CD14-positive monocyte (primary cell): ENCODE measurements around the gene TTC28. TPM values are rescaled to one million over a fixed set of nuclear protein-coding genes. Genes with fewer than 3 reads are reported as not detected.

Source experiments
- DNase-seq, 3 donors: peaks; one replicate each; pipeline ENCODE4 v3.0.0-alpha.2; 2011 to 2022
- H2AFZ ChIP-seq: 2 replicates; pipeline ENCODE4 v1.6.0; 2012; ENCODE audit warnings: mild to moderate bottlenecking, low read depth, low read length, inconsistent platforms; ENCODE audit not compliant: insufficient read depth, poor library complexity, severe bottlenecking
- H3K27ac ChIP-seq, 2 donors: 1 replicate in 1 of 2; 2 replicates in 1 of 2; pipeline ENCODE4 v1.5.1; 2012 to 2013; ENCODE audit warnings: low read length in 2 of 2, control low read depth in 1 of 2, inconsistent platforms in 1 of 2, low read depth in 1 of 2, mild to moderate bottlenecking in 1 of 2
- H3K27me3 ChIP-seq, 2 donors: one replicate each; pipeline versions ENCODE4 v1.6.0 to v1.6.1; 2011 to 2013; ENCODE audit warnings: low read length in 2 of 2; ENCODE audit not compliant: control insufficient read depth in 2 of 2, insufficient read depth in 2 of 2
- H3K36me3 ChIP-seq, 2 donors: replicated peaks in 1 of 2; 1 replicate in 1 of 2; 2 replicates in 1 of 2; pipeline versions ENCODE4 v1.5.1 to v1.6.1; 2012 to 2013; ENCODE audit warnings: low read length in 2 of 2, control low read depth in 1 of 2, inconsistent platforms in 1 of 2, mild to moderate bottlenecking in 1 of 2; ENCODE audit not compliant: insufficient read depth in 2 of 2, control insufficient read depth in 1 of 2
- H3K4me1 ChIP-seq, 2 donors: 1 replicate in 1 of 2; 2 replicates in 1 of 2; pipeline versions ENCODE4 v1.5.1 to v1.6.1; 2012 to 2013; ENCODE audit warnings: low read length in 2 of 2, control low read depth in 1 of 2, inconsistent platforms in 1 of 2, mild to moderate bottlenecking in 1 of 2, moderate library complexity in 1 of 2; ENCODE audit not compliant: insufficient read depth in 2 of 2, control insufficient read depth in 1 of 2
- H3K4me2 ChIP-seq: replicated peaks from 2 replicates; pipeline ENCODE3; 2012; ENCODE audit warnings: low read length, moderate library complexity, mild to moderate bottlenecking; ENCODE audit not compliant: poor library complexity, severe bottlenecking; ENCODE audit errors: extremely low read depth
- H3K4me3 ChIP-seq, 3 experiments: fragments of 200-600 bp in 1 of 3; sonication (generic) in 1 of 3; replicated peaks in 1 of 3; 1 replicate in 2 of 3; 2 replicates in 1 of 3; pipeline ENCODE4 v1.5.1; 2011 to 2013; ENCODE audit warnings: low read length in 3 of 3, mild to moderate bottlenecking in 3 of 3, control low read depth in 2 of 3, low read depth in 2 of 3, inconsistent platforms in 1 of 3, moderate library complexity in 1 of 3
- H3K79me2 ChIP-seq: 2 replicates; pipeline ENCODE4 v1.6.0; 2012; ENCODE audit warnings: mild to moderate bottlenecking, control low read depth, inconsistent platforms, low read length, moderate library complexity; ENCODE audit not compliant: insufficient read depth
- H3K9ac ChIP-seq: 2 replicates; pipeline ENCODE4 v1.6.0; 2017; ENCODE audit warnings: low read length, mild to moderate bottlenecking; ENCODE audit not compliant: insufficient read depth, poor library complexity, severe bottlenecking
- H3K9me3 ChIP-seq, 2 donors: replicated peaks in 1 of 2; 1 replicate in 1 of 2; 2 replicates in 1 of 2; pipeline versions ENCODE4 v1.5.1 to v1.6.1; 2012 to 2013; ENCODE audit warnings: low read length in 2 of 2, control low read depth in 1 of 2; ENCODE audit not compliant: control insufficient read depth in 1 of 2, insufficient read depth in 1 of 2
- H4K20me1 ChIP-seq: 2 replicates; pipeline ENCODE4 v1.6.0; 2012; ENCODE audit warnings: mild to moderate bottlenecking, low read length, control low read depth, moderate library complexity; ENCODE audit not compliant: insufficient read depth
- H3K27ac Mint-ChIP-seq, 7 donors: one replicate each; pipeline ENCODE4 v1.8.0; 2020; ENCODE audit warnings: mild to moderate bottlenecking in 7 of 7, mixed read lengths in 7 of 7, moderate library complexity in 6 of 7, inconsistent platforms in 2 of 7
- H3K27me3 Mint-ChIP-seq, 3 donors: one replicate each; pipeline ENCODE4 v1.8.0; 2021 to 2022; ENCODE audit warnings: low read depth in 3 of 3, mild to moderate bottlenecking in 3 of 3, mixed read lengths in 3 of 3, moderate library complexity in 3 of 3, inconsistent platforms in 1 of 3
- H3K36me3 Mint-ChIP-seq, 2 donors: one replicate each; pipeline ENCODE4 v1.8.0; 2020; ENCODE audit warnings: mixed read lengths in 2 of 2, inconsistent platforms in 1 of 2, mild to moderate bottlenecking in 1 of 2
- H3K4me1 Mint-ChIP-seq: one replicate; pipeline ENCODE4 v1.8.0; 2020; ENCODE audit warnings: mild to moderate bottlenecking, mixed read lengths
- H3K4me3 Mint-ChIP-seq, 2 donors: one replicate each; pipeline ENCODE4 v1.8.0; 2020; ENCODE audit warnings: mild to moderate bottlenecking in 2 of 2, mixed read lengths in 2 of 2, moderate library complexity in 1 of 2
- H3K9me3 Mint-ChIP-seq, 7 donors: one replicate each; pipeline ENCODE4 v1.8.0; 2020 to 2022; ENCODE audit warnings: mixed read lengths in 7 of 7, mild to moderate bottlenecking in 6 of 7, moderate library complexity in 6 of 7, inconsistent platforms in 2 of 7
- CTCF ChIP-seq: fragments of 200-600 bp; IDR thresholded peaks from one replicate; pipeline ENCODE4 v1.8.0; 2022; ENCODE audit warnings: antibody characterized with exemption, mild to moderate bottlenecking
- WGBS: methylation state at CpG from one replicate; pipeline ENCODE4 v1.1.5; 2013; ENCODE audit warnings: missing lambda C conversion rate; ENCODE audit not compliant: insufficient coverage; 5-methylcytosine and 5-hydroxymethylcytosine counted together
- intact Hi-C, 2 donors: fragments of 100-400 bp; cut with micrococcal nuclease; formaldehyde crosslinking; loops; one replicate each; pipeline versions ENCODE4 v1.15.0 to v1.15.1; 2023
- polyA plus RNA-seq, 3 donors: library from polyadenylated mRNA; depleted of rRNA in 1 of 3; unstranded in 2 of 3; stranded (reverse) in 1 of 3; fragments of 300-500 nt in 2 of 3; fragments of >200 nt in 1 of 3; fragmentation: Illumina TruSeq in 2 of 3; gene quantifications; 1 replicate in 2 of 3; 2 replicates in 1 of 3; pipeline ENCODE4 v1.2.3, GENCODE V29; 2012 to 2021

TTC28 gene
- polyA plus RNA-seq, 3 donors: 0.24 to 0.61 TPM; not detected in 1

- Histone ChIP-seq H3K4me3 (no peak overlapping the region), H3K27me3 (no peaks in the 10 kb centered on the region), H2AFZ (no peak overlapping the region), H3K9me3 (no peaks in the 10 kb centered on the region), H3K4me1 (no peaks in the 10 kb centered on the region), H4K20me1 (no peaks in the 10 kb centered on the region), H3K79me2 (no peaks in the 10 kb centered on the region), H3K9ac (no peak overlapping the region), H3K4me2 (no peak overlapping the region), H3K27ac (no peak overlapping the region), H3K36me3 (no peaks in the 10 kb centered on the region)
- no peak overlapping the region for H3K27ac Mint-ChIP-seq
- H3K4me1 Mint-ChIP-seq: no peaks in the 10 kb centered on the region
- no peak overlapping the region for H3K4me3 Mint-ChIP-seq
- peaks cover 0 to 4% (median 0%) of the 10 kb centered on the region in 3 donors for H3K27me3 Mint-ChIP-seq
- intact Hi-C loops: no loop called here
- H3K36me3 Mint-ChIP-seq: no peaks in the 10 kb centered on the region
- no peaks in the 10 kb centered on the region for H3K9me3 Mint-ChIP-seq
- 86% methylated on average over 1 of the region's 2 CpGs for WGBS
- no peak for DNase-seq
- no peak for TF ChIP-seq CTCF
Observed at GRCh38 chr22:28142361-28142961, 537.2 kb downstream of the TTC28 start.

- no peak overlapping the region for H3K9ac ChIP-seq
- TF ChIP-seq CTCF: no peak
- no peaks in the 10 kb centered on the region for H3K9me3 ChIP-seq
- H3K4me3 ChIP-seq: no peak overlapping the region
- H3K4me2 ChIP-seq: no peak overlapping the region
- H3K4me1 ChIP-seq: no peaks in the 10 kb centered on the region
- no peaks in the 10 kb centered on the region for H3K27me3 ChIP-seq
- H3K4me3 Mint-ChIP-seq: no peak overlapping the region
- no peaks in the 10 kb centered on the region for H3K36me3 Mint-ChIP-seq
- H3K27ac Mint-ChIP-seq: no peak overlapping the region
- no peaks in the 10 kb centered on the region for H3K79me2 ChIP-seq
- H3K36me3 ChIP-seq: no peaks in the 10 kb centered on the region
- no peak overlapping the region for H3K27ac ChIP-seq
- H4K20me1 ChIP-seq: no peaks in the 10 kb centered on the region
- intact Hi-C loops: no loop called here
- DNase-seq: no peak
- peaks cover 0 to 2% (median 0%) of the 10 kb centered on the region in 7 donors for H3K9me3 Mint-ChIP-seq
- no CpG with 5 or more reads among the region's 2 CpGs for WGBS
- H3K27me3 Mint-ChIP-seq: peaks cover 0 to 4% (median 0%) of the 10 kb centered on the region in 3 donors
- H3K4me1 Mint-ChIP-seq: no peaks in the 10 kb centered on the region
- no peak overlapping the region for H2AFZ ChIP-seq
Observed at GRCh38 chr22:28141614-28142013, 538.0 kb downstream of the TTC28 start.
